SK-N-SH treated with all-trans-retinoic acid at 6 μM for 48 hours (cell line): ENCODE results near the gene ST6GALNAC1.

ENCODE experiments used
- ATAC-seq: fragments of 200-7000 bp; cut with Tn5 transposase; 3 replicates; pipeline ENCODE4 v1.9.1; 2020; ENCODE audit warnings: mild to moderate bottlenecking, moderate library complexity
- ARNTL ChIP-seq: fragments of 450-650 bp; formaldehyde crosslinking; IDR thresholded peaks from 2 replicates; pipeline ENCODE4 v1.5.0; 2020; ENCODE audit warnings: low read depth, mild to moderate bottlenecking, moderate library complexity, borderline replicate concordance
- BACH2 ChIP-seq: fragments of 250-450 bp; sonication (Bioruptor Pico); IDR thresholded peaks from 2 replicates; pipeline ENCODE4 v1.9.0; 2021; ENCODE audit warnings: mild to moderate bottlenecking, borderline replicate concordance
- CSDC2 ChIP-seq: fragments of 250-450 bp; sonication (Bioruptor Pico); IDR thresholded peaks from 2 replicates; pipeline ENCODE4 v1.5.0; 2020; ENCODE audit warnings: mild to moderate bottlenecking, moderate library complexity
- ESRRG ChIP-seq: fragments of 250-450 bp; sonication (Bioruptor Pico); IDR thresholded peaks from 2 replicates; pipeline ENCODE4 v1.6.1; 2021; ENCODE audit warnings: mild to moderate bottlenecking
- GLIS3 ChIP-seq: fragments of 250-450 bp; sonication (Bioruptor Pico); IDR thresholded peaks from 2 replicates; pipeline ENCODE4 v1.5.0; 2020; ENCODE audit warnings: mild to moderate bottlenecking, moderate library complexity
- ISL1 ChIP-seq: fragments of 250-450 bp; sonication (Bioruptor Pico); IDR thresholded peaks from 2 replicates; pipeline ENCODE4 v2.1.2; 2022; ENCODE audit warnings: mild to moderate bottlenecking, moderate library complexity
- OSR1 ChIP-seq: fragments of 250-450 bp; sonication (Bioruptor Pico); IDR thresholded peaks from 2 replicates; pipeline ENCODE4 v1.8.0; 2022; ENCODE audit warnings: moderate library complexity, mild to moderate bottlenecking, inconsistent platforms
- PPARA ChIP-seq: fragments of 250-450 bp; sonication (Bioruptor Pico); IDR thresholded peaks from 2 replicates; pipeline ENCODE4 v1.5.0; 2020; ENCODE audit warnings: mild to moderate bottlenecking, borderline replicate concordance
- RARB ChIP-seq: fragments of 250-450 bp; sonication (Bioruptor Pico); IDR thresholded peaks from 2 replicates; pipeline ENCODE4 v1.8.0; 2021; ENCODE audit warnings: mild to moderate bottlenecking, moderate library complexity
- SNAI2 ChIP-seq: fragments of 250-450 bp; sonication (Bioruptor Pico); IDR thresholded peaks from 2 replicates; pipeline ENCODE4 v1.5.0; 2020; ENCODE audit warnings: mild to moderate bottlenecking, moderate library complexity
- TCF4 ChIP-seq: fragments of 250-450 bp; sonication (Bioruptor Pico); IDR thresholded peaks from 2 replicates; pipeline ENCODE4 v1.8.0; 2021; ENCODE audit warnings: mild to moderate bottlenecking, moderate library complexity, borderline replicate concordance
- TOX ChIP-seq: fragments of 250-450 bp; sonication (Bioruptor Pico); IDR thresholded peaks from 2 replicates; pipeline ENCODE4 v1.8.0; 2021; ENCODE audit warnings: mild to moderate bottlenecking, moderate library complexity, borderline replicate concordance
- ZC3H10 ChIP-seq: fragments of 250-450 bp; sonication (Bioruptor Pico); IDR thresholded peaks from 2 replicates; pipeline ENCODE4 v1.5.1; 2021; ENCODE audit warnings: mild to moderate bottlenecking, moderate library complexity
- ZNF565 ChIP-seq: fragments of 450-650 bp; formaldehyde crosslinking; conservative IDR thresholded peaks from 2 replicates; pipeline ENCODE4 v1.5.0; 2020; ENCODE audit warnings: low read depth, mild to moderate bottlenecking, moderate library complexity
- ZNF70 ChIP-seq: fragments of 450-650 bp; formaldehyde crosslinking; IDR thresholded peaks from 2 replicates; pipeline ENCODE4 v1.5.0; 2020; ENCODE audit warnings: mild to moderate bottlenecking, moderate library complexity
- ZNF8 ChIP-seq: fragments of 450-650 bp; formaldehyde crosslinking; IDR thresholded peaks from 2 replicates; pipeline ENCODE4 v1.5.0; 2020; ENCODE audit warnings: mild to moderate bottlenecking, moderate library complexity
- TF ChIP-seq, protein P1 (sequence below): fragments of 250-450 bp; sonication (Bioruptor Pico); IDR thresholded peaks from 2 replicates; pipeline ENCODE4 v1.5.1; 2021; ENCODE audit warnings: mild to moderate bottlenecking, moderate library complexity
- TF ChIP-seq, protein P2 (sequence below): fragments of 250-450 bp; sonication (Bioruptor Pico); IDR thresholded peaks from 2 replicates; pipeline ENCODE4 v1.5.1; 2020; ENCODE audit warnings: low read depth, mild to moderate bottlenecking, moderate library complexity
- TF ChIP-seq, protein P3 (sequence below): fragments of 250-450 bp; sonication (Bioruptor Pico); IDR thresholded peaks from 2 replicates; pipeline ENCODE4 v1.8.0; 2020; ENCODE audit warnings: mild to moderate bottlenecking, moderate library complexity, borderline replicate concordance
- TF ChIP-seq, protein P4 (sequence below): fragments of 250-450 bp; sonication (Bioruptor Pico); IDR thresholded peaks from 2 replicates; pipeline ENCODE4 v1.5.0; 2020; ENCODE audit warnings: mild to moderate bottlenecking, moderate library complexity
- TF ChIP-seq, protein P5 (sequence below): fragments of 250-450 bp; sonication (Bioruptor Pico); IDR thresholded peaks from 2 replicates; pipeline ENCODE4 v1.8.0; 2021; ENCODE audit warnings: low read depth, mild to moderate bottlenecking, moderate library complexity, borderline replicate concordance

ST6GALNAC1 gene

DNA sequence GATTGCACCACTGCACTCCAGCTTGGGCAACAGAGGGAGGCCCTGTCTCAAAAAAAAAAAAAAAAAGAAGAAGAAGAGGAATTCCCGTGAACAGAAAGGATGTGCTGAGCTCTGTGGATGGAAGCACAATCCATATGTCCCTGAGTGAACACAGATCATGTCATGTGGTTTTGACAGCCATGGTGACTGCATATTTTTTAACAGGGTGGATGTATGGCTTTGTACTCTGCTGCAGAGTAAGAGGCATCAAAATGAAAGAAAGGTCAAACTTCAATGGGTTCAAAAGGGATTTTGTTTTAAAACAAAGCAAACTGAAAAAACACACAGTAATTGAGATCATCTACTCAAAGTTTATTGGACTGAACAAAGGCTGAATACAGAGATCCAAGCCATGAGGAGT lies 35.7 kb upstream of the ST6GALNAC1 start:
- TF ChIP-seq ARNTL (CRISPR knock-in tag) (no peak), ESRRG (no peak), ZC3H10 (CRISPR knock-in tag) (no peak), ZNF70 (CRISPR knock-in tag) (no peak)
- ATAC-seq: no peak

DNA sequence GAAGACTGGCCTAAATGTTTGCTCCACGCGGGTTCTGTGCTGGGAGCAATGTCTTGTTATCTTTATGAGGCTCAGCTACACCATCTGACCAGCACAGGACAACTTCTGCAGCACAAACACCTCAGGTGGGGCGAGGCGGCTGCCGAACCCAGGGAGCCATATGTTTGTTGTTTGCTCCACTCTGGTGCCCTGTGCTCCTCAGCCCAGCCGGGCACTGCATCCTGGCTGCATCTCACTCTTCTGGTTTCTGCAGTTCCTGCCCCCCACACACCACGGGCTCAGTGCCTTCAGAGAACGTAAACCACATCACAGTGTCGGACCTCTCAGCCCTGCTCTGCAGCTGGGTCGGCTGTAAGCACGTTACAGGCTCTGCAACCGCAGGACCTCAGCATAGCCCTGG lies 34.8 kb upstream of the ST6GALNAC1 start:
- no peak for ATAC-seq
- TF ChIP-seq GLIS3 (CRISPR knock-in tag) (no peak), BACH2 (no peak), ESRRG (no peak), ZNF70 (CRISPR knock-in tag) (no peak), ZNF565 (CRISPR knock-in tag) (no peak), ZNF8 (CRISPR knock-in tag) (no peak), RARB (CRISPR knock-in tag) (no peak), PPARA (CRISPR knock-in tag) (no peak)
- TF ChIP-seq, protein P1, sequence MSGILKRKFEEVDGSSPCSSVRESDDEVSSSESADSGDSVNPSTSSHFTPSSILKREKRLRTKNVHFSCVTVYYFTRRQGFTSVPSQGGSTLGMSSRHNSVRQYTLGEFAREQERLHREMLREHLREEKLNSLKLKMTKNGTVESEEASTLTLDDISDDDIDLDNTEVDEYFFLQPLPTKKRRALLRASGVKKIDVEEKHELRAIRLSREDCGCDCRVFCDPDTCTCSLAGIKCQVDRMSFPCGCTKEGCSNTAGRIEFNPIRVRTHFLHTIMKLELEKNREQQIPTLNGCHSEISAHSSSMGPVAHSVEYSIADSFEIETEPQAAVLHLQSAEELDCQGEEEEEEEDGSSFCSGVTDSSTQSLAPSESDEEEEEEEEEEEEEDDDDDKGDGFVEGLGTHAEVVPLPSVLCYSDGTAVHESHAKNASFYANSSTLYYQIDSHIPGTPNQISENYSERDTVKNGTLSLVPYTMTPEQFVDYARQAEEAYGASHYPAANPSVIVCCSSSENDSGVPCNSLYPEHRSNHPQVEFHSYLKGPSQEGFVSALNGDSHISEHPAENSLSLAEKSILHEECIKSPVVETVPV (CRISPR knock-in tag): no peak
- TF ChIP-seq, protein P2, sequence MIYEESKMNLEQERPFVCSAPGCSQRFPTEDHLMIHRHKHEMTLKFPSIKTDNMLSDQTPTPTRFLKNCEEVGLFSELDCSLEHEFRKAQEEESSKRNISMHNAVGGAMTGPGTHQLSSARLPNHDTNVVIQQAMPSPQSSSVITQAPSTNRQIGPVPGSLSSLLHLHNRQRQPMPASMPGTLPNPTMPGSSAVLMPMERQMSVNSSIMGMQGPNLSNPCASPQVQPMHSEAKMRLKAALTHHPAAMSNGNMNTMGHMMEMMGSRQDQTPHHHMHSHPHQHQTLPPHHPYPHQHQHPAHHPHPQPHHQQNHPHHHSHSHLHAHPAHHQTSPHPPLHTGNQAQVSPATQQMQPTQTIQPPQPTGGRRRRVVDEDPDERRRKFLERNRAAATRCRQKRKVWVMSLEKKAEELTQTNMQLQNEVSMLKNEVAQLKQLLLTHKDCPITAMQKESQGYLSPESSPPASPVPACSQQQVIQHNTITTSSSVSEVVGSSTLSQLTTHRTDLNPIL (CRISPR knock-in tag): no peak

DNA sequence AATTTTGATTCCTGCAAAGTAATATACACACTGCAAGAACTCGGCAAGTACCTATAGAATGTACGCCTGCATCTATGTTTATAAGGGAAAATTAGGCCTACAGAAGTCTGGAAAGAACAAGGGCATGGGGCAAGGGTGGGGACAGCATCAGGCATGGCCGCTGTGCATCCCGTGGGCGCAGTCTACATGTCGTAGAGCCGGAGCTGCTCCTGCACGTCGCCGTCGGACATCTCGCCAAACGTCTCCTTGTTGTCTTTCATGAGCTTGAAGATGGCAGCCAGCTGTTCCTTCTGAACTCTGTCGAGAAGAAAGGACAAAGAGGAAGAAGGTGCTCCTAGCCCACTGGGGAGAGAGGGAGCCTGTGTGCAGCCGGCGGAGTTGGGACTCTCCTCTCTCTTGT lies 33.8 kb upstream of the ST6GALNAC1 start:
- no peak for TF ChIP-seq BACH2
- TF ChIP-seq, protein P3, sequence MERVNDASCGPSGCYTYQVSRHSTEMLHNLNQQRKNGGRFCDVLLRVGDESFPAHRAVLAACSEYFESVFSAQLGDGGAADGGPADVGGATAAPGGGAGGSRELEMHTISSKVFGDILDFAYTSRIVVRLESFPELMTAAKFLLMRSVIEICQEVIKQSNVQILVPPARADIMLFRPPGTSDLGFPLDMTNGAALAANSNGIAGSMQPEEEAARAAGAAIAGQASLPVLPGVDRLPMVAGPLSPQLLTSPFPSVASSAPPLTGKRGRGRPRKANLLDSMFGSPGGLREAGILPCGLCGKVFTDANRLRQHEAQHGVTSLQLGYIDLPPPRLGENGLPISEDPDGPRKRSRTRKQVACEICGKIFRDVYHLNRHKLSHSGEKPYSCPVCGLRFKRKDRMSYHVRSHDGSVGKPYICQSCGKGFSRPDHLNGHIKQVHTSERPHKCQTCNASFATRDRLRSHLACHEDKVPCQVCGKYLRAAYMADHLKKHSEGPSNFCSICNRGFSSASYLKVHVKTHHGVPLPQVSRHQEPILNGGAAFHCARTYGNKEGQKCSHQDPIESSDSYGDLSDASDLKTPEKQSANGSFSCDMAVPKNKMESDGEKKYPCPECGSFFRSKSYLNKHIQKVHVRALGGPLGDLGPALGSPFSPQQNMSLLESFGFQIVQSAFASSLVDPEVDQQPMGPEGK (CRISPR knock-in tag): no peak
- TF ChIP-seq OSR1 (CRISPR knock-in tag): no peak
- no peak for TF ChIP-seq ZNF70 (CRISPR knock-in tag)
- no peak for TF ChIP-seq RARB (CRISPR knock-in tag)
- TF ChIP-seq ESRRG: no peak
- TF ChIP-seq, protein P4, sequence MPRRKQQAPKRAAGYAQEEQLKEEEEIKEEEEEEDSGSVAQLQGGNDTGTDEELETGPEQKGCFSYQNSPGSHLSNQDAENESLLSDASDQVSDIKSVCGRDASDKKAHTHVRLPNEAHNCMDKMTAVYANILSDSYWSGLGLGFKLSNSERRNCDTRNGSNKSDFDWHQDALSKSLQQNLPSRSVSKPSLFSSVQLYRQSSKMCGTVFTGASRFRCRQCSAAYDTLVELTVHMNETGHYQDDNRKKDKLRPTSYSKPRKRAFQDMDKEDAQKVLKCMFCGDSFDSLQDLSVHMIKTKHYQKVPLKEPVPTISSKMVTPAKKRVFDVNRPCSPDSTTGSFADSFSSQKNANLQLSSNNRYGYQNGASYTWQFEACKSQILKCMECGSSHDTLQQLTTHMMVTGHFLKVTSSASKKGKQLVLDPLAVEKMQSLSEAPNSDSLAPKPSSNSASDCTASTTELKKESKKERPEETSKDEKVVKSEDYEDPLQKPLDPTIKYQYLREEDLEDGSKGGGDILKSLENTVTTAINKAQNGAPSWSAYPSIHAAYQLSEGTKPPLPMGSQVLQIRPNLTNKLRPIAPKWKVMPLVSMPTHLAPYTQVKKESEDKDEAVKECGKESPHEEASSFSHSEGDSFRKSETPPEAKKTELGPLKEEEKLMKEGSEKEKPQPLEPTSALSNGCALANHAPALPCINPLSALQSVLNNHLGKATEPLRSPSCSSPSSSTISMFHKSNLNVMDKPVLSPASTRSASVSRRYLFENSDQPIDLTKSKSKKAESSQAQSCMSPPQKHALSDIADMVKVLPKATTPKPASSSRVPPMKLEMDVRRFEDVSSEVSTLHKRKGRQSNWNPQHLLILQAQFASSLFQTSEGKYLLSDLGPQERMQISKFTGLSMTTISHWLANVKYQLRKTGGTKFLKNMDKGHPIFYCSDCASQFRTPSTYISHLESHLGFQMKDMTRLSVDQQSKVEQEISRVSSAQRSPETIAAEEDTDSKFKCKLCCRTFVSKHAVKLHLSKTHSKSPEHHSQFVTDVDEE (CRISPR knock-in tag): no peak
- TF ChIP-seq SNAI2 (CRISPR knock-in tag): no peak
- TF ChIP-seq, protein P2 (CRISPR knock-in tag): no peak
- no peak for TF ChIP-seq ZNF8 (CRISPR knock-in tag)
- TF ChIP-seq TCF4 (CRISPR knock-in tag): no peak
- TF ChIP-seq ARNTL (CRISPR knock-in tag): no peak
- TF ChIP-seq, protein P1 (CRISPR knock-in tag): no peak
- no peak for TF ChIP-seq ISL1 (CRISPR knock-in tag)
- TF ChIP-seq PPARA (CRISPR knock-in tag): no peak
- no peak for TF ChIP-seq CSDC2
- TF ChIP-seq, protein P5, sequence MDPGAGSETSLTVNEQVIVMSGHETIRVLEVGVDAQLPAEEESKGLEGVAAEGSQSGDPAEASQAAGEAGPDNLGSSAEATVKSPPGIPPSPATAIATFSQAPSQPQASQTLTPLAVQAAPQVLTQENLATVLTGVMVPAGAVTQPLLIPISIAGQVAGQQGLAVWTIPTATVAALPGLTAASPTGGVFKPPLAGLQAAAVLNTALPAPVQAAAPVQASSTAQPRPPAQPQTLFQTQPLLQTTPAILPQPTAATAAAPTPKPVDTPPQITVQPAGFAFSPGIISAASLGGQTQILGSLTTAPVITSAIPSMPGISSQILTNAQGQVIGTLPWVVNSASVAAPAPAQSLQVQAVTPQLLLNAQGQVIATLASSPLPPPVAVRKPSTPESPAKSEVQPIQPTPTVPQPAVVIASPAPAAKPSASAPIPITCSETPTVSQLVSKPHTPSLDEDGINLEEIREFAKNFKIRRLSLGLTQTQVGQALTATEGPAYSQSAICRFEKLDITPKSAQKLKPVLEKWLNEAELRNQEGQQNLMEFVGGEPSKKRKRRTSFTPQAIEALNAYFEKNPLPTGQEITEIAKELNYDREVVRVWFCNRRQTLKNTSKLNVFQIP (CRISPR knock-in tag): no peak
- no peak for TF ChIP-seq TOX (CRISPR knock-in tag)
- no peak for ATAC-seq
